ENCODE measurements around the gene SCRN2. TPM values are rescaled to one million over a fixed set of nuclear protein-coding genes. Genes with fewer than 3 reads are reported as not detected.

Gene SCRN2
- total and polyA plus RNA-seq, 2 of the 13 experiments (the other 11 are each of a cell fraction or from before 2014, with no cell fraction given): 21.7 to 29.5 TPM

DNA sequence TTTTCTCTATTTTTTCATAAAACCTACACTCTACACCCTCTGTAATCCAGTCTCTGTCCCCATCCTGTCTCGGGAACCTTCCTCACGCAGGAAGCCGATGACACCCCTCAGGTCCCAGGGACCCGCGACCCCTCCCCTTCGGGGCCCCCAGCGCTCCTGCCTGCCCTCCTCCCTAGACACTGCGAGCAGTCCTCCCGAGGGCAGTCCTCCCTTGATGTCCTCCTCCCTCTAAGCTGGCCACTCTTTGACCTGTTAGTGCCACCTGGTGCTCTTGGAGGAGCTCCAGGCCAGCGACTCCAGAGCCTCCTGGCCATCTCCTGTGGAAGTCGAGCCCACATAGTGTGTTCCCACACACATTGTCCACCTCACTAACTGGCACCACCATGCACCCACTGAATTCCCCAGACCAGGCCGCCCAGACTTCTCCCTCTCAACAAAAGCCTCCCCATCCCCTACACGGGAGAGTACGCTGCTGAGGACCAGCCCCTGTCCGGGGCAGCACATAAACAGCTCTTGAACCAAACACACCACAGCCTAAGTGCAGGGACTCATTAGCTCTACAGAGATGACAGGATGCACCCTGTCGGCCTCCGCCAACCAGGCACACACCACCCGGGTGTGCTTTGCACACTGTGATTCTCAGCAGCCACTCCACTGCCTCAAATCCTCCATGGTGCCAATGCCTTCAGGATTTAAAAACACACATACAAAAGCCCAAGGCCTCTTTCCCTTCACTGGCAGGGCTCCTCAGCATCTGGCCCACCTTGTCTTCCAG, 28.7 kb downstream of the SCRN2 start:
- no peaks in the 10 kb centered on the region for H4K20me1 ChIP-seq (ENCODE audit: insufficient read depth, low read length)
- 90% methylated on average over 18 of the region's 18 CpGs for WGBS (ENCODE audit: low lambda C conversion rate)
- ATAC-seq (no peak), DNase-seq (ENCODE audit: low spot score) (no peak), FAIRE-seq (no peak)
- intact Hi-C loops (cut with micrococcal nuclease; ENCODE audit: unreplicated experiment) (no loop called here), in situ Hi-C loops (cut with HindIII; ENCODE audit: extremely low pct_ligation_motif_present, low pct_unique_long_range_greater_than_20kb) (no loop called here)
- H3K4me3 ChIP-seq (replicated peaks in 1 of 3; ENCODE audit: insufficient read depth in 1 of 3, low read depth in 2 of 3, low read length in 3 of 3): no peak overlapping the region
- BruUV-seq (replicated peaks): no TSS peak
- H3K27ac ChIP-seq (ENCODE audit: extremely low read length, insufficient read depth, low read length): no peak overlapping the region
- H3K79me2 ChIP-seq (ENCODE audit: insufficient read depth, low read length): no peaks in the 10 kb centered on the region
- CTCF ChIA-PET (ENCODE audit: low intra/inter-chr PET ratio, low total read pairs): no interaction called here
- TF ChIP-seq, protein P1, sequence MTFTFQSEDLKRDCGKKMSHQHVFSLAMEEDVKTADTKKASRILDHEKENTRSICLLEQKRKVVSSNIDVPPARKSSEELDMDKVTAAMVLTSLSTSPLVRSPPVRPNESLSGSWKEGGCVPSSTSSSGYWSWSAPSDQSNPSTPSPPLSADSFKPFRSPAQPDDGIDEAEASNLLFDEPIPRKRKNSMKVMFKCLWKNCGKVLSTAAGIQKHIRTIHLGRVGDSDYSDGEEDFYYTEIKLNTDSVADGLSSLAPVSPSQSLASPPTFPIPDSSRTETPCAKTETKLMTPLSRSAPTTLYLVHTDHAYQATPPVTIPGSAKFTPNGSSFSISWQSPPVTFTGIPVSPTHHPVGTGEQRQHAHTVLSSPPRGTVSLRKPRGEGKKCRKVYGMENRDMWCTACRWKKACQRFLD (CRISPR knock-in tag; IDR thresholded peaks at IDR 0.05; ENCODE audit: borderline replicate concordance): no peak
- peak; percentile 94 for TF ChIP-seq ZNF263 (CRISPR knock-in tag; IDR thresholded peaks at IDR 0.05)
- H3K36me3 ChIP-seq (replicated peaks in 1 of 2; ENCODE audit: control insufficient read depth in 1 of 2, insufficient read depth in 2 of 2, low read length in 2 of 2): peaks cover 17 to 24% of the 10 kb centered on the region in 2 experiments; a peak in 4 of 5 replicates
- H2AFZ ChIP-seq (ENCODE audit: low read length): no peak overlapping the region
- POLR2A ChIA-PET: no interaction called here
- no peak overlapping the region for H3K9ac ChIP-seq (ENCODE audit: insufficient read depth, low read depth, low read length)
- no peaks in the 10 kb centered on the region for H3K9me3 ChIP-seq (ENCODE audit: low read length)
- H3K27me3 ChIP-seq (ENCODE audit: control insufficient read depth in 1 of 2, insufficient read depth in 2 of 2, low read length in 2 of 2): no peaks in the 10 kb centered on the region
- H3K4me1 ChIP-seq (ENCODE audit: insufficient read depth, low read length): peaks cover 12% of the 10 kb centered on the region
- H3K4me2 ChIP-seq (ENCODE audit: low read depth, low read length): no peak overlapping the region

DNA sequence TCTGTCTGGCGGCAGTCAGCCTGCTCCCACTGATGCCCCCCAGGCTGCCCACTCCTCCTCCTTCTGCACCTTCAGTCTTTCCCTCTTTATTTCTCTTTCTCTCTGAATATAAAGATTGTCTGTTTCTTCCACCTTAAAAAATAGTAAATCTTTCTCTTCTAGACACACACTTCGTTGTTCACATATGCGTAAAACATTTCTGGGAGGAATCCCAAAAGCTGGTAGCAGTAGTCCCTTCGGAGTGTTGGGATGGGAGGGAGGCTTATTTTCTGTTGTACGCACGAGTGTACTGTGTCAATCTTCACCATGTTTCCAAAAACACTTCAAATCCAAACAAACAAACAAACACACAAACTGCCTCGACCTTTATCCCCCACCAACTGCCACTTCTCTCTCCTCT, 29.4 kb downstream of the SCRN2 start:
- H3K4me3 ChIP-seq (replicated peaks in 1 of 3; ENCODE audit: insufficient read depth in 1 of 3, low read depth in 2 of 3, low read length in 3 of 3): no peak overlapping the region
- ChIA-PET POLR2A (no interaction called here), CTCF (ENCODE audit: low intra/inter-chr PET ratio, low total read pairs) (no interaction called here)
- 94% methylated on average over 7 of the region's 7 CpGs for WGBS (ENCODE audit: low lambda C conversion rate)
- no peaks in the 10 kb centered on the region for H4K20me1 ChIP-seq (ENCODE audit: insufficient read depth, low read length)
- TF ChIP-seq, protein P2, sequence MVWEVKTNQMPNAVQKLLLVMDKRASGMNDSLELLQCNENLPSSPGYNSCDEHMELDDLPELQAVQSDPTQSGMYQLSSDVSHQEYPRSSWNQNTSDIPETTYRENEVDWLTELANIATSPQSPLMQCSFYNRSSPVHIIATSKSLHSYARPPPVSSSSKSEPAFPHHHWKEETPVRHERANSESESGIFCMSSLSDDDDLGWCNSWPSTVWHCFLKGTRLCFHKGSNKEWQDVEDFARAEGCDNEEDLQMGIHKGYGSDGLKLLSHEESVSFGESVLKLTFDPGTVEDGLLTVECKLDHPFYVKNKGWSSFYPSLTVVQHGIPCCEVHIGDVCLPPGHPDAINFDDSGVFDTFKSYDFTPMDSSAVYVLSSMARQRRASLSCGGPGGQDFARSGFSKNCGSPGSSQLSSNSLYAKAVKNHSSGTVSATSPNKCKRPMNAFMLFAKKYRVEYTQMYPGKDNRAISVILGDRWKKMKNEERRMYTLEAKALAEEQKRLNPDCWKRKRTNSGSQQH (CRISPR knock-in tag; IDR thresholded peaks at IDR 0.05; ENCODE audit: low read depth): no peak
- H2AFZ ChIP-seq (ENCODE audit: low read length): no peak overlapping the region
- FAIRE-seq (no peak), ATAC-seq (no peak), DNase-seq (ENCODE audit: low spot score) (no peak)
- H3K9me3 ChIP-seq (ENCODE audit: low read length): no peaks in the 10 kb centered on the region
- BruUV-seq (replicated peaks): no TSS peak
- peaks cover 15 to 20% of the 10 kb centered on the region in 2 experiments; a peak in 4 of 5 replicates for H3K36me3 ChIP-seq (replicated peaks in 1 of 2; ENCODE audit: control insufficient read depth in 1 of 2, insufficient read depth in 2 of 2, low read length in 2 of 2)
- in situ Hi-C loops (cut with HindIII; ENCODE audit: extremely low pct_ligation_motif_present, low pct_unique_long_range_greater_than_20kb): no loop called here
- H3K4me1 ChIP-seq (ENCODE audit: insufficient read depth, low read length): peaks cover 12% of the 10 kb centered on the region
- no peaks in the 10 kb centered on the region for H3K27me3 ChIP-seq (ENCODE audit: control insufficient read depth in 1 of 2, insufficient read depth in 2 of 2, low read length in 2 of 2)
- no peaks in the 10 kb centered on the region for H3K79me2 ChIP-seq (ENCODE audit: insufficient read depth, low read length)
- no peak overlapping the region for H3K9ac ChIP-seq (ENCODE audit: insufficient read depth, low read depth, low read length)
- intact Hi-C loops (cut with micrococcal nuclease; ENCODE audit: unreplicated experiment): no loop called here
- H3K4me2 ChIP-seq (ENCODE audit: low read depth, low read length): no peak overlapping the region
- H3K27ac ChIP-seq (ENCODE audit: extremely low read length, insufficient read depth, low read length): no peak overlapping the region

Measured in HepG2 (cell line).